Measurements from ENCODE around the gene UTRN.
A peak's percentile ranks its signal among the peaks of the same experiment; 100 is the strongest.

Gene UTRN

GRCh38 chr6:144314003-144314485, 28.9 kb downstream of the UTRN start:
- DNase-seq (ENCODE audit: low spot score), result peak; percentile 67

GRCh38 chr6:144314562-144314961, 29.4 kb downstream of the UTRN start:
- DNase-seq (ENCODE audit: low spot score), result no peak

GRCh38 chr6:144315226-144315980, 30.3 kb downstream of the UTRN start:
- no peak for DNase-seq (ENCODE audit: low spot score)

- DNase-seq (ENCODE audit: low spot score), result no peak
Observed at GRCh38 chr6:144315981-144316861, 31.1 kb downstream of the UTRN start.

GRCh38 chr6:144316862-144317195, 31.7 kb downstream of the UTRN start:
- no peak for DNase-seq (ENCODE audit: low spot score)

GRCh38 chr6:144317736-144318135, 32.6 kb downstream of the UTRN start:
- DNase-seq (ENCODE audit: low spot score), result peak; percentile 25

GRCh38 chr6:144319211-144319610, 34.1 kb downstream of the UTRN start:
- DNase-seq (ENCODE audit: low spot score), result no peak

GRCh38 chr6:144320741-144321140, 35.6 kb downstream of the UTRN start:
- no peak for DNase-seq (ENCODE audit: low spot score)

GRCh38 chr6:144321839-144322591, 36.9 kb downstream of the UTRN start:
- DNase-seq (ENCODE audit: low spot score), result peak; percentile 64

GRCh38 chr6:144325232-144325631, 40.1 kb downstream of the UTRN start:
- DNase-seq (ENCODE audit: low spot score), result no peak

GRCh38 chr6:144326393-144326792, 41.3 kb downstream of the UTRN start:
- no peak for DNase-seq (ENCODE audit: low spot score)

GRCh38 chr6:144327081-144327480, 41.9 kb downstream of the UTRN start:
- DNase-seq (ENCODE audit: low spot score), result no peak

- no peak for DNase-seq (ENCODE audit: low spot score)
Observed at GRCh38 chr6:144330017-144330987, 45.2 kb downstream of the UTRN start.

GRCh38 chr6:144331491-144331969, 46.4 kb downstream of the UTRN start:
- peak; percentile 80 for DNase-seq (ENCODE audit: low spot score)

- no peak for DNase-seq (ENCODE audit: low spot score)
Observed at GRCh38 chr6:144332177-144332576, 47.0 kb downstream of the UTRN start.

- no peak for DNase-seq (ENCODE audit: low spot score)
Observed at GRCh38 chr6:144334150-144334708, 49.1 kb downstream of the UTRN start.
